Suppressor macrophage (primary cell): Measurements from ENCODE around the gene ATG2B.
"Not testable (repeated sequence)": the region's sequence is repeated elsewhere in the genome, so short reads cannot be mapped to it uniquely, and the experiment has no call there.

Source experiments
- DNase-seq, 4 experiments: peaks; one replicate each; pipeline ENCODE4 v3.0.0-alpha.2; 2020 to 2022

ATG2B gene

DNA sequence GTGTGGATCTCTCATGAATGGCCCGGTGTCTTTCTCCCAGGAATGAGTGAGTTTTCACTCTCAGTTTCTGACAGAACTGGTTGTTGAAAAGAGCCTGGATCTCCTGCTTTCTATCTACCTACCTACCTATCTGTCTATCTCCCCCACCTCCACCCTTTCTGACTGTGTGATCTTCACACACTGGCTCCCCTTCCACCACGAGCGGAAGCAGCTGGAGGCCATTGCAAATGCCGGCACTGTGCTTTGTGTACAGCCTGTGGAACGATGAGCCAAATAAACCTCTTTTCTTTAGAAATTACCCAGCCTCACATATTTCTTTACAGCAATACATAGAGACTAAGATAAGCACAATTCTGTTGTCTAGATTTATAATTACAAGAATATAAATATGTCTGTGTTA, 7.4 kb upstream of the ATG2B start:
- DNase-seq: no peak

DNA sequence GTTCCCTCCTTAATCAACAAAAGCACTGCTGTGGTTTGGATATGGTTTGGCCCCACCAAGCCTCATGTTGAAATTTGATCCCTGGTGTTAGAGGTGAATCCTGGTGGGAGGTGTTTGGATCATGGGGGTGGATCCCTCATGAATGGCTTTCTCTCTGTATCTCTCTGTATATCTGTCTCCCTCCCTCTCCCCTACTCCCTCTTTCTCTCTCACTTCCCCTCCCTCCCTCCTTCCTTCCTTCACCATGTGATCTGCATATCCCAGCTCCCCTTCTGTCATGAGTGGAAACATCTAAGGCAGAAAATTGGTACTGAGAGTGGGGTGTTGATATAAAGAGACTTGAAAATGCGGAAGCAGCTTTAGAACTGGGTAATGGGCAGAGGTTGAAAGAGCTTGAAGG, 5.4 kb upstream of the ATG2B start:
- DNase-seq: no peak

DNA sequence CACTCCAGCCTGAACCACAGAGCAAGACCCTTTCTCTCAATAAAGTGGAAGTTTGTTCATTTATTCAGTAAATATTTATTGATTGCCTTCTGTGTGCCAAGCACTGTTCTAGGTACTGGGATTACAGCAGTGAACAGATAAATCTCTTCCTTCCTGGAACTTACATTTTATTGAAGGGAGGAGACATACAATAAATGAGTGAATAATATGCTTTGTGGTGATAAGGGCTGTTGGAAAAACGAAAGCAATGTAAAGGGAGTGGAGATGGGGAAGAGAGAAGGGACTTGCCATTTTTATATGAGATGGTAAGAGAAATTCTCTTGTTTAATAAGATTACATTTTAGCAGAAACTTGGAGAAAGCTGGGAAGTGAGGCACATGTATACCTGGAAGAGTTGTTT, 1.8 kb upstream of the ATG2B start:
- DNase-seq: no peak

GRCh38 chr14:96363751-96364336, 703 bp upstream of the ATG2B start:
- DNase-seq: peak; percentile 41 to 60 (median 55)

- peak; percentile 10 to 41 (median 20) for DNase-seq
Measured at GRCh38 chr14:96362071-96362964, 823 bp downstream of the ATG2B start.

- peak in 1 of 4 experiments; percentile 4 for DNase-seq
Measured at GRCh38 chr14:96359959-96360358, 3.2 kb downstream of the ATG2B start.

DNA sequence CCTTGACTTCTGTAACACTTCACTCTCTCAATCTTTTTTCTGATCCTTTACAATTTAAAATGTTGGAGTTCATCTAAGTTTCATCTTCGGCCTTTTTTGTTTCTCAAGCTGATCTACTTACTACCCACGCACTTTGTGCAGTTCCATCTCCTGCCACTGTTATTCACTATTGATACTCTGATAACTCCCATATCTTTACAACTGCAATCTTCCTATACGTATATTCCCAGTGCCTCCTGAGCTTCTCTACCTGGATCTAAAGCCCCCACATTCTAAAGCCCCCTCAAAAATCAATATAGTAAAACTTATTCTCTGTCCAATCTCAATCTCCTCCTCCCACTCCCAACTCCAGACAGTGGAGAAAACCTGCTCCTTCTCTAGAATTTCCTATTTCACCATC, 5.9 kb downstream of the ATG2B start:
- DNase-seq: no peak

DNA sequence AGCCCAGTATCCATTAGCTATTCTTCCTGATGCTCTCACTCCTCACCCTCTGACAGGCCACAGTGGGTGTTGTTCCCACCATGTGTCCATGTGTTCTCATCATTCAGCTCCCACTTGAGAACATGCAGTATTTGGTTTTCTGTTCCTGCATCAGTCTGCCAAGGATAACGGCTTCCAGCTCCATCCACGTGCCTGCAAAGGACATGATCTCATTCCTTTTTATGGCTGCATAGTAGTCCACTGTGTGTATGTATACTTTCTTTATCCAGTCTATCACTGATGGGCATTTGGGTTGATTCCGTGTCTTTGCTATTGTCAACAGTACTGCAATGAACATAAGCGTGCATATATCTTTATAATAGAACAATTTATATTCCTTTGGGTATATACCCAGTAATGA, 8.9 kb downstream of the ATG2B start:
- no peak for DNase-seq

- no peak for DNase-seq
Measured at GRCh38 chr14:96352708-96353107, 10.4 kb downstream of the ATG2B start.

DNA sequence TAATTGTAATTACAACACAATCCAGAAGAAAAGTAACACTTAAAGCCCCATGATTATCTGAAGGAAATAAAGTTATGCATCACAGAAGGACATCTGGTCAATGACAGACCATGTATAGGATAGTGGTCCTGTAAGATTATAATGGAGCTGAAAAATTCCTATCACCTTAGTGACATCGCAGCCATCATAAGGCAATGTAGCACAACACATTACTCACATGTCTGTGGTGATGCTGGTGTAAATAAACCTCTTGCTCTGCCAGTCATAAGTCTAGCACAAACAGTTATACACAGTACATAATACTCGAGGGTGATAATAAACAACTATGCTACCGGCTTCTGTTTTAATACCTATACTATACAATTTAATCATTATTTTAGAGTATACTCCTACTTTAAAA, 11.2 kb downstream of the ATG2B start:
- DNase-seq: no peak

- DNase-seq: peak in 3 of 4 experiments; percentile 2 to 11 (median 3)
Measured at GRCh38 chr14:96349286-96350075, 13.7 kb downstream of the ATG2B start.

DNA sequence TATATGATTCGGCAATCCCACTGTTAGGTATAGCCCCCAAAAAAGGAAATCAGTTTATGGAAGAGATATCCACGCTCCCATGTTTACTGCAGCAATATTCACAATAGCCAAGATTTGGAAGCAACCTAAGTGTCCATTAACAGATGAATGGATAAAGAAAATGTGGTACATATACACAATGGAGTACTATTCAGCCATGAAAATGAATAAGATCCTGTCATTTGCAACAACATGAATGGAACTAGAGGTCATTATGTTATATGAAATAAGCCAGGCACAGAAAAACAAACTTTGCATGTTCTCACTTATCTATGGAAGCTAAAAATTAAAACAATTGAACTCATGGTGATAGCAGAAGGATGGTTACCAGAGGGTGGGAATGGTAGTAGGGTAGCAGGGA, 15.2 kb downstream of the ATG2B start:
- DNase-seq: not testable (repeated sequence)

DNA sequence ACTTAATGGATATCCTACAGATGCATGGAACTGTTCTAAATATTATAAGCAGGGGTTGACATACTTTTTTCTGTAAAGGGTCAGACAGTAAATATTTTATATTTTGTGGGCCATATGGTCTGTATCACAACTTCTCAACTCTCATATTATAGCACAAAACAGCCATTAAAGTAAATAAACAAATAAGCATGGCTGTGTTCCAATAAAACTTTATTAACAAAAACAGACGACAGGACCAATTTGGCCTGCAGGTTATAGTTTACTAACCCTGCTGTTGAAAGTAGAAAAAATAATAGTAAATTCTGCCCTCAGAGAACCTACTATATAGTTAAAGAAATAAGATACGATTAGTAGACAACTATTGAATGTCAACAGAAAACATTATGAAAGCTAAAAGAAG, 17.5 kb downstream of the ATG2B start:
- no peak for DNase-seq

DNA sequence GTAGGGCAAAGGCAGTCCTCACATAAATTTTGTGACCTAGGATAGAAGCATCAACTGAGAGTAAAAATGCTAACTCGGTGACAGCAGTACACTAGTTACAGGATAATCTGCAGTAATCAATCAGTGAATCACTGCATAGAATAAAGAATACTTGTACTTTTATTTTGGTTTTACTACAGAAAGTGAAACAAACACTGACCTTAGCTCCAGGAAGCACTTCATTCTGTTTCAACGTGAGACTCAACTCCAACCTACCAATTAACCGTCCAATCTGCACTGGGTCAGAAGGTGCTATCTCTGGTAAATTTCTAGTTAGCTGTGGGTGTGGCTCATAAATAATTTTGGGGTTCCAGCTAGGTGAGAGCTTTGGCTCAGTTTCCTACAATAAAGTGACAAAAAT, 21.8 kb downstream of the ATG2B start:
- no peak for DNase-seq

DNA sequence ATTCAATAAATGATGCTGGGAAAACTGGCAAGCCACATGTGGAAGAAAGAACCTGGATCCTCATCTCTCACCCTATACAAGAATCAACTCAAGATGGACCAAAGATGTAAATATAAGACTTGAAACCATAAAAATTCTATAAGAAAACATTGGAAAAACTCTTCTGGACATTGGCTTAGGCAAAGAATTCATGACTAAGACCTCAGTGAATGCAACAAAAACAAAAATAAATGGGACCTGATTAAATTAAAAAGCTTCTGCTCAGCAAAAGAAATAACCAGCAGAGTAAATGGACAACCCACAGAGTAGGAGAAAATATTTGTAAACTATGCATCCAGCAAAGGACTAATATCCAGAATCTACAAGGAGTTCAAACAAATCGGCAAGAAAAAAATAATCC, 24.6 kb downstream of the ATG2B start:
- DNase-seq: no peak

GRCh38 chr14:96324219-96324618, 38.9 kb downstream of the ATG2B start:
- no peak for DNase-seq

- DNase-seq: no peak
Measured at GRCh38 chr14:96320605-96321004, 42.5 kb downstream of the ATG2B start.

DNA sequence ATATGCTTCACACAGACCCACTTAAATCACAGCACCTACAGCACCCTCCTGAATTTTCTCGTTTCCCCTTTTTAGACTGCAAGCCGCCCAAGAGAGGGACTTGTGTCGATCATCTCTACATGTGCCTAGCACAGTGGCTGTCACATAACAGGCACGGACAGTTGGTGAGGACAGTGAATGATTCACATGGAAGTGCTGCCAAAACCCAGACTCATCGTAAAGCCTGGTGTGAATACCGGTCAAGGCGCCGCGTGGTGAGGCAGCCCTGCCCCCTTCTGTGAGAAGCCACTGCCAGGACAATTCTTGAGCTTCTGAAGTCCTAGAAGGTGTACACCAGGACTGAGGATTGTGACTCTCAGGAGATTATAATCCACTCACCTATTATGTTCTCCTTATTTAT, 44.3 kb downstream of the ATG2B start:
- no peak for DNase-seq

DNA sequence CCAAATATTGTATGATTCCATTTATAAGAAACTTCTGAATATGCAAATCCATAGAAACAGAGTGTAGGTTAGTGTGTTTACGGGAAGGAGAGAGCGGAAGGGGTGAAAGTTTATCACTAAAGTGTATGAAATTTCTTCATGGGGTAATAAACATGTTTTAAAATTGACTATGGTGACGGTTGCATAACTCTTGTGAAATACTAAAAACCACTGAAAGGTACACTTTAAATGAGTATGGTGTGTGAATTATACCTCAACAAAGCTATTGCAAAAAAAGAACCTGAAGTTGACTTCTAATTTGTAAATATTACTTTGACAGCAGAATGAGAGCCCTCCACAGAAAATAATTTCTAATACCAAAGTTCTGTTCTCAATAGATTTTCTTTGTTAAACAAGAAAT, 47.1 kb downstream of the ATG2B start:
- no peak for DNase-seq

- no peak for DNase-seq
Measured at GRCh38 chr14:96310906-96311305, 52.2 kb downstream of the ATG2B start.

DNA sequence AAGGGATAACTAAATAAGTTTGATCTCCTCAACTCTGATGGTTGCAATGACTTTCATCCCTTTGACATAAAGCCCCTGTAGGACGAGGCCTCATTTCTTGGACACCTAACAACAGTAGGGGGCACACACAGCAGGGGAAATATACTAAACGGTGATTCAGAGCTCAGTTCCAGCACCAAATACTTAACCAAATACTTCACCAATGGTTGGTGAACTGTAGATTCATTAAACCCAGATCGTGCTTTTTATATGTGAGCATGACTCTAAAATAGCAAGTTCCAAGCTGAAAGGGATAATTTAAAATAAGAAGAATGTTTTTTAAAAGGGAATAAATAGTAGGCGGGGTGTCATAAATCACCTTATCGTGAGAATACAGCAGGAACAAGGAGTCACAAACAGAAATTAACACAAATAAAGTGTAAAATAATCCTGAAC, 53.2 kb downstream of the ATG2B start:
- no peak for DNase-seq

- no peak for DNase-seq
Measured at GRCh38 chr14:96309133-96309895, 53.8 kb downstream of the ATG2B start.

GRCh38 chr14:96307434-96307833, 55.7 kb downstream of the ATG2B start:
- DNase-seq: no peak
